ENCODE data around the gene LRBA. TPM values are rescaled to one million over a fixed set of nuclear protein-coding genes. Genes with fewer than 3 reads are reported as not detected.

LRBA gene
- total and polyA plus RNA-seq, 9 of the 15 experiments (the other 6 are each of a cell fraction or from before 2014, with no cell fraction given) = 24.2 to 88.7 (median 59.7) TPM

DNA sequence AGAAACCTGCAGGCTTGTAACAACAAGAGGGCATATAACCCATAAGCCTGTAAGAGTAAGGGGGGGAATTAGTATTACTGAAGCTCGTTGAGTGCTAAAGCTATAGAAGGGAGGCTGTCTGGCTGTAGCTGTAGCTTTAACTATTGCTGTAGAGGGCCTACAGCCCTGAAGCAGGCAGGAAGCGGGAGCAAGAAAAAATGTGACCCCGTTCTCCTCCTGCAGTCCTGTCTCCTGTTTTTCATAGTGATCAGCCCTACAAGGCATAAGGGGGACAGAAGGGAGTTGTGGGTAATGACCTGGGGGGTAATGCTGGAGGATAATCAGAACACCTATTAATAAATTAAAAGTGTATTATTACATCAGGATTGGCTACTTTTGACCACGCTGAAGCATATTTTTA, 640.1 kb downstream of the LRBA start (continued):
- TF ChIP-seq RBM17 (IDR thresholded peaks at IDR 0.05; ENCODE audit: borderline replicate concordance, low read depth, low read length) (no peak), TAF7 (tag; IDR thresholded peaks at IDR 0.05) (no peak), TOE1 (IDR thresholded peaks at IDR 0.05; ENCODE audit: borderline replicate concordance) (no peak), TOE1 (CRISPR knock-in tag; IDR thresholded peaks at IDR 0.05; ENCODE audit: borderline replicate concordance, low read depth) (no peak)
- TF ChIP-seq, protein P1, sequence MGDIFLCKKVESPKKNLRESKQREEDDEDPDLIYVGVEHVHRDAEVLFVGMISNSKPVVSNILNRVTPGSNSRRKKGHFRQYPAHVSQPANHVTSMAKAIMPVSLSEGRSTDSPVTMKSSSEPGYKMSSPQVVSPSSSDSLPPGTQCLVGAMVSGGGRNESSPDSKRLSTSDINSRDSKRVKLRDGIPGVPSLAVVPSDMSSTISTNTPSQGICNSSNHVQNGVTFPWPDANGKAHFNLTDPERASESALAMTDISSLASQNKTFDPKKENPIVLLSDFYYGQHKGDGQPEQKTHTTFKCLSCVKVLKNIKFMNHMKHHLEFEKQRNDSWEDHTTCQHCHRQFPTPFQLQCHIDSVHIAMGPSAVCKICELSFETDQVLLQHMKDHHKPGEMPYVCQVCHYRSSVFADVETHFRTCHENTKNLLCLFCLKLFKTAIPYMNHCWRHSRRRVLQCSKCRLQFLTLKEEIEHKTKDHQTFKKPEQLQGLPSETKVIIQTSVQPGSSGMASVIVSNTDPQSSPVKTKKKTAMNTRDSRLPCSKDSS (IDR thresholded peaks at IDR 0.05; ENCODE audit: low read depth, partially characterized antibody) = no peak

DNA sequence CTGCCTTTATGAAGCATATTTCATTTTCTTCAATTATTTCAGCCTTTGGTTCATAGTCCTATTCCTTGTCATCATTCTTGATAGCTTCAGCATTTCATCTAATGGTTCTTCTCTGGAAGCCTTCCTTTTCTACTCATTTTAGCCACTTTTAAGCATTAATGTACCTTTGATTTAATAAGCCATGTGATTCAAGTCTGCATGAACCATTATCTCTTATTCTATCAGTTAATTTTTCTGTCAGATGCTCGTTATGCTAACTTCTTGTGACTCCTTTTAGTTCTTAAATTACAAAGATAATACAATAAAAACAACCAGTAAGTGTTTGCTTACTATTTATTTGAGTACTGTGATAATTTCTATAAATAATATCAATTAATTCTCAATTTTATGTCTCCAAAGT, 643.2 kb downstream of the LRBA start:
- POLR2A ChIA-PET = no interaction called here
- Histone ChIP-seq H4K20me1 (replicated peaks; ENCODE audit: control insufficient read depth, insufficient read depth, low read length) (no peaks in the 10 kb centered on the region), H3K27me3 (ENCODE audit: control insufficient read depth in 2 of 2, insufficient read depth in 2 of 2, low read length in 2 of 2) (no peaks in the 10 kb centered on the region), H3K79me2 (ENCODE audit: control insufficient read depth, insufficient read depth, low read length) (no peaks in the 10 kb centered on the region), H3K4me1 (replicated peaks in 1 of 2; ENCODE audit: control insufficient read depth in 2 of 2, insufficient read depth in 2 of 2, low read length in 2 of 2) (peaks cover 0 to 14% of the 10 kb centered on the region in 2 experiments; a peak in 1 of 5 replicates), H3K4me3 (no peak overlapping the region), H3K36me3 (ENCODE audit: control insufficient read depth, insufficient read depth, low read length) (no peaks in the 10 kb centered on the region; the same call in 2 of the 3 replicates), H3K9me1 (ENCODE audit: control insufficient read depth, insufficient read depth, low read length) (no peaks in the 10 kb centered on the region), H2AFZ (ENCODE audit: low read depth, low read length) (no peak overlapping the region), H3K27ac (ENCODE audit: extremely low read depth, low read depth, low read length) (no peak overlapping the region), H3K9me3 (replicated peaks; ENCODE audit: control insufficient read depth, insufficient read depth, low read depth, low read length) (no peaks in the 10 kb centered on the region), H3K9ac (ENCODE audit: insufficient read depth in 1 of 2, low read depth in 2 of 2, low read length in 2 of 2) (no peak overlapping the region), H3K4me2 (ENCODE audit: insufficient read depth, low read length) (no peak overlapping the region)
- WGBS (ENCODE audit: insufficient coverage, low coverage, missing lambda C conversion rate) = 65% methylated on average over 1 of the region's 1 CpG
- ATAC-seq (no peak), FAIRE-seq (no peak), DNase-seq (ENCODE audit: extremely low read depth in 1 of 4, low spot score in 3 of 4) (no peak)
- TF ChIP-seq ZFP91 (CRISPR knock-in tag; IDR thresholded peaks at IDR 0.05) (no peak), CCNT2 (IDR thresholded peaks at IDR 0.05; ENCODE audit: borderline replicate concordance, extremely low read depth, insufficient read length, low read depth, low read length) (no peak), MAFF (IDR thresholded peaks at IDR 0.05; ENCODE audit: low read length) (no peak), RAD21 (CRISPR knock-in tag; conservative IDR thresholded peaks at IDR 0.05 in 1 of 2, IDR thresholded peaks at IDR 0.05 in 1 of 2) (no peak), ZNF282 (CRISPR knock-in tag; IDR thresholded peaks at IDR 0.05) (no peak), ELF2 (CRISPR knock-in tag; IDR thresholded peaks at IDR 0.05) (no peak), MTA2 (IDR thresholded peaks at IDR 0.05; ENCODE audit: low read depth) (no peak), CBFA2T2 (conservative IDR thresholded peaks at IDR 0.05) (no peak)
- TF ChIP-seq, protein P2, sequence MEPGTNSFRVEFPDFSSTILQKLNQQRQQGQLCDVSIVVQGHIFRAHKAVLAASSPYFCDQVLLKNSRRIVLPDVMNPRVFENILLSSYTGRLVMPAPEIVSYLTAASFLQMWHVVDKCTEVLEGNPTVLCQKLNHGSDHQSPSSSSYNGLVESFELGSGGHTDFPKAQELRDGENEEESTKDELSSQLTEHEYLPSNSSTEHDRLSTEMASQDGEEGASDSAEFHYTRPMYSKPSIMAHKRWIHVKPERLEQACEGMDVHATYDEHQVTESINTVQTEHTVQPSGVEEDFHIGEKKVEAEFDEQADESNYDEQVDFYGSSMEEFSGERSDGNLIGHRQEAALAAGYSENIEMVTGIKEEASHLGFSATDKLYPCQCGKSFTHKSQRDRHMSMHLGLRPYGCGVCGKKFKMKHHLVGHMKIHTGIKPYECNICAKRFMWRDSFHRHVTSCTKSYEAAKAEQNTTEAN (CRISPR knock-in tag; IDR thresholded peaks at IDR 0.05) = no peak
- CTCF ChIA-PET (ENCODE audit: low intra/inter-chr PET ratio) = no interaction called here
- in situ Hi-C loops (cut with MboI) (no loop called here), intact Hi-C loops (cut with micrococcal nuclease) (no loop called here)
- BruUV-seq (replicated peaks) = no TSS peak

Data from K562 (cell line).